Measurements from ENCODE around the gene COL4A5. TPM values are rescaled to one million over a fixed set of nuclear protein-coding genes. Genes with fewer than 3 reads are reported as not detected.

Gene COL4A5
- total RNA-seq, 6 experiments from 2014 or later = 4.3 to 7.9 (median 6.2) TPM

- H3K9me3 Mint-ChIP-seq = peaks cover 6% of the 10 kb centered on the region; the same call in 1 of the 2 replicates
- no peak for TF ChIP-seq CTCF (IDR thresholded peaks at IDR 0.05)
- H3K36me3 Mint-ChIP-seq (ENCODE audit: low read depth) = no peaks in the 10 kb centered on the region; the same call in 1 of the 2 replicates
These were observed 201.2 kb downstream of the COL4A5 start for GRCh38 chrX:108640817-108641216.

GRCh38 chrX:108641589-108642272, 202.1 kb downstream of the COL4A5 start:
- no peaks in the 10 kb centered on the region for H3K4me1 Mint-ChIP-seq (ENCODE audit: low read depth)
- H3K27ac Mint-ChIP-seq = no peak overlapping the region
- no peak overlapping the region for H3K4me3 Mint-ChIP-seq
- H3K27me3 Mint-ChIP-seq (ENCODE audit: insufficient read depth) = peaks cover 3% of the 10 kb centered on the region
- H3K9me3 Mint-ChIP-seq = peaks cover 6% of the 10 kb centered on the region; the same call in 1 of the 2 replicates
- DNase-seq = no peak
- no peak for TF ChIP-seq CTCF (IDR thresholded peaks at IDR 0.05)
- no peaks in the 10 kb centered on the region; the same call in 1 of the 2 replicates for H3K36me3 Mint-ChIP-seq (ENCODE audit: low read depth)

More at GRCh38 chrX:108640817-108641216, 201.2 kb downstream of the COL4A5 start:
- Mint-ChIP-seq H3K27ac (no peak overlapping the region), H3K27me3 (ENCODE audit: insufficient read depth) (peaks cover 3% of the 10 kb centered on the region), H3K4me1 (ENCODE audit: low read depth) (no peaks in the 10 kb centered on the region), H3K4me3 (no peak overlapping the region)
- DNase-seq = no peak

GRCh38 chrX:108642273-108642628, 202.6 kb downstream of the COL4A5 start:
- H3K36me3 Mint-ChIP-seq (ENCODE audit: low read depth) = no peaks in the 10 kb centered on the region; the same call in 1 of the 2 replicates
- no peak overlapping the region for H3K4me3 Mint-ChIP-seq
- H3K27ac Mint-ChIP-seq = no peak overlapping the region
- TF ChIP-seq CTCF (IDR thresholded peaks at IDR 0.05) = no peak
- peaks cover 6% of the 10 kb centered on the region; the same call in 1 of the 2 replicates for H3K9me3 Mint-ChIP-seq
- H3K27me3 Mint-ChIP-seq (ENCODE audit: insufficient read depth) = peaks cover 3% of the 10 kb centered on the region
- H3K4me1 Mint-ChIP-seq (ENCODE audit: low read depth) = no peaks in the 10 kb centered on the region
- no peak for DNase-seq

- H3K27ac Mint-ChIP-seq = no peak overlapping the region
- DNase-seq = no peak
- no peaks in the 10 kb centered on the region for H3K36me3 Mint-ChIP-seq (ENCODE audit: low read depth)
- H3K4me1 Mint-ChIP-seq (ENCODE audit: low read depth) = no peaks in the 10 kb centered on the region
- no peak for TF ChIP-seq CTCF (IDR thresholded peaks at IDR 0.05)
- no peaks in the 10 kb centered on the region for H3K9me3 Mint-ChIP-seq
- H3K4me3 Mint-ChIP-seq = no peak overlapping the region
- H3K27me3 Mint-ChIP-seq (ENCODE audit: insufficient read depth) = no peaks in the 10 kb centered on the region; the same call in 1 of the 2 replicates
These were observed 225.1 kb downstream of the COL4A5 start for GRCh38 chrX:108664701-108665100.

GRCh38 chrX:108666101-108666500, 226.5 kb downstream of the COL4A5 start:
- H3K4me1 Mint-ChIP-seq (ENCODE audit: low read depth) = no peaks in the 10 kb centered on the region
- no peaks in the 10 kb centered on the region for H3K36me3 Mint-ChIP-seq (ENCODE audit: low read depth)

More at GRCh38 chrX:108666101-108666500, 226.5 kb downstream of the COL4A5 start:
- H3K27ac Mint-ChIP-seq = no peak overlapping the region
- no peaks in the 10 kb centered on the region; the same call in 1 of the 2 replicates for H3K27me3 Mint-ChIP-seq (ENCODE audit: insufficient read depth)
- H3K9me3 Mint-ChIP-seq = no peaks in the 10 kb centered on the region
- no peak for TF ChIP-seq CTCF (IDR thresholded peaks at IDR 0.05)
- H3K4me3 Mint-ChIP-seq = no peak overlapping the region
- DNase-seq = no peak

Measured in HFFc6 (cell line).